Measurements from ENCODE around the gene ZNF697. TPM values are rescaled to one million over a fixed set of nuclear protein-coding genes. Genes with fewer than 3 reads are reported as not detected.

ZNF697 gene
- total RNA-seq, 2 donors from 2014 or later, result 12.0 to 14.8 TPM

DNA sequence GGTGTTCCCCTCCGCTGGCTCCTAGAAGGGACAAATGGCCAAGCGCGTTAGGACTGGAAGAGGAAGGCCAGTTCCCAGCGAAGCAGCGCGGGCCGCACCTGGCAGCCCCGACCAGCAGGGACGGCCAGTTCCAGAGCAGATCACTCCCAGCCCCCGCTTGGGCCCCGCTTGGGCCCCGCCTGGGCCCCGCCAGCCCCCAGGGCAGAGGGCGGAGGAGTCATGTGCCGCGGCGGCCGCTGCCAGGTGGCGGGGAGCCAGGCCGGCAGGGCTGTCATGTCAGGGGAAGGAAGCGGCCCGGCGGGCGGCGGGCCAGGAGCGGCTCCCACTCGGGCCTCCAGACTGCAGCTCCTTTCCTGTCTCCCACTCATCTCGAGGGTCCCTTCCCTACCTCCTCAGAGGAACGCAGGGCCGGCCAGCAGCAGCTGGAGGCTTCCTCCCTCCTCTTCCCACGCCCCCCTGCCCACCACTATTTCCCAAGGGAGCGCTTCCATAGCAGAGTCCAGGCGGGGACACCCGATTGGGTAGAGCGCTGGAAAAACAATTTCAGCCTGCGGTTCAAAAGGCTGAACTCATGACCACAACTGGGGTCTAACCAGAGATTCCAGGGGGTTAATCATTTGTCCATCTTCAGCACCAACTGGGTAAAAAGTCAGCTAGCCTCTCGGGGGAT is 16.5 kb downstream of the ZNF697 start:
- Histone ChIP-seq H3K9ac (ENCODE audit: extremely low read depth, low read length, poor library complexity, severe bottlenecking) (no peak overlapping the region), H3K4me3 (ENCODE audit: low read length) (no peak overlapping the region), H3K9me3 (ENCODE audit: control insufficient read depth, low read length) (no peaks in the 10 kb centered on the region), H3K36me3 (ENCODE audit: control insufficient read depth, insufficient read depth, low read length) (peaks cover 22% of the 10 kb centered on the region), H3K27ac (ENCODE audit: low read depth, low read length) (no peak overlapping the region), H3K4me1 (ENCODE audit: control insufficient read depth, insufficient read depth, low read length) (no peaks in the 10 kb centered on the region), H3K27me3 (ENCODE audit: control insufficient read depth, insufficient read depth, low read length, poor library complexity, severe bottlenecking) (no peaks in the 10 kb centered on the region)
- Mint-ChIP-seq H3K4me3 (no peak overlapping the region), H3K27ac (no peak overlapping the region), H3K4me1 (peaks cover 10% of the 10 kb centered on the region), H3K9me3 (no peaks in the 10 kb centered on the region), H3K36me3 (ENCODE audit: low read depth) (peaks cover 11% of the 10 kb centered on the region), H3K27me3 (ENCODE audit: insufficient read depth) (no peaks in the 10 kb centered on the region)
- peak; percentile 74 for DNase-seq
- 90 to 93% methylated on average over 24 to 37 of the region's 37 CpGs for WGBS, 2 experiments (ENCODE audit: insufficient coverage in 1 of 2, insufficient read length in 1 of 2)
- TF ChIP-seq, protein P1, sequence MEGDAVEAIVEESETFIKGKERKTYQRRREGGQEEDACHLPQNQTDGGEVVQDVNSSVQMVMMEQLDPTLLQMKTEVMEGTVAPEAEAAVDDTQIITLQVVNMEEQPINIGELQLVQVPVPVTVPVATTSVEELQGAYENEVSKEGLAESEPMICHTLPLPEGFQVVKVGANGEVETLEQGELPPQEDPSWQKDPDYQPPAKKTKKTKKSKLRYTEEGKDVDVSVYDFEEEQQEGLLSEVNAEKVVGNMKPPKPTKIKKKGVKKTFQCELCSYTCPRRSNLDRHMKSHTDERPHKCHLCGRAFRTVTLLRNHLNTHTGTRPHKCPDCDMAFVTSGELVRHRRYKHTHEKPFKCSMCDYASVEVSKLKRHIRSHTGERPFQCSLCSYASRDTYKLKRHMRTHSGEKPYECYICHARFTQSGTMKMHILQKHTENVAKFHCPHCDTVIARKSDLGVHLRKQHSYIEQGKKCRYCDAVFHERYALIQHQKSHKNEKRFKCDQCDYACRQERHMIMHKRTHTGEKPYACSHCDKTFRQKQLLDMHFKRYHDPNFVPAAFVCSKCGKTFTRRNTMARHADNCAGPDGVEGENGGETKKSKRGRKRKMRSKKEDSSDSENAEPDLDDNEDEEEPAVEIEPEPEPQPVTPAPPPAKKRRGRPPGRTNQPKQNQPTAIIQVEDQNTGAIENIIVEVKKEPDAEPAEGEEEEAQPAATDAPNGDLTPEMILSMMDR (conservative IDR thresholded peaks at IDR 0.05), result peak; percentile 12

- H3K4me1 Mint-ChIP-seq, result peaks cover 10% of the 10 kb centered on the region
- H3K36me3 Mint-ChIP-seq (ENCODE audit: low read depth), result peaks cover 15% of the 10 kb centered on the region
- no peak for DNase-seq
- no peaks in the 10 kb centered on the region for H3K9me3 ChIP-seq (ENCODE audit: control insufficient read depth, low read length)
- no peaks in the 10 kb centered on the region for H3K27me3 ChIP-seq (ENCODE audit: control insufficient read depth, insufficient read depth, low read length, poor library complexity, severe bottlenecking)
- no peak overlapping the region for H3K27ac Mint-ChIP-seq
- no peaks in the 10 kb centered on the region for H3K9me3 Mint-ChIP-seq
- H3K4me3 ChIP-seq (ENCODE audit: low read length), result no peak overlapping the region
- H3K4me3 Mint-ChIP-seq, result no peak overlapping the region
- H3K9ac ChIP-seq (ENCODE audit: extremely low read depth, low read length, poor library complexity, severe bottlenecking), result no peak overlapping the region
- WGBS, 2 experiments (ENCODE audit: insufficient coverage in 1 of 2, insufficient read length in 1 of 2), result 94 to 95% methylated on average over 16 to 17 of the region's 17 CpGs
- H3K27ac ChIP-seq (ENCODE audit: low read depth, low read length), result no peak overlapping the region
- TF ChIP-seq, protein P1 (conservative IDR thresholded peaks at IDR 0.05), result no peak
- H3K27me3 Mint-ChIP-seq (ENCODE audit: insufficient read depth), result no peaks in the 10 kb centered on the region
- H3K4me1 ChIP-seq (ENCODE audit: control insufficient read depth, insufficient read depth, low read length), result no peaks in the 10 kb centered on the region
- peaks cover 22% of the 10 kb centered on the region for H3K36me3 ChIP-seq (ENCODE audit: control insufficient read depth, insufficient read depth, low read length)
Measured at GRCh38 chr1:119631086-119631432, 17.0 kb downstream of the ZNF697 start.

GRCh38 chr1:119626841-119627240 is 21.2 kb downstream of the ZNF697 start:
- peaks cover 25% of the 10 kb centered on the region for H3K36me3 ChIP-seq (ENCODE audit: control insufficient read depth, insufficient read depth, low read length)
- peaks cover 46% of the 10 kb centered on the region for H3K36me3 Mint-ChIP-seq (ENCODE audit: low read depth)
- H3K9me3 ChIP-seq (ENCODE audit: control insufficient read depth, low read length), result no peaks in the 10 kb centered on the region
- H3K9me3 Mint-ChIP-seq, result peaks cover 3% of the 10 kb centered on the region
- no peaks in the 10 kb centered on the region for H3K4me1 Mint-ChIP-seq
- no peak for DNase-seq
- H3K27ac Mint-ChIP-seq, result peak overlapping the region; percentile 35
- no peak overlapping the region for H3K4me3 ChIP-seq (ENCODE audit: low read length)
- H3K9ac ChIP-seq (ENCODE audit: extremely low read depth, low read length, poor library complexity, severe bottlenecking), result no peak overlapping the region
- no peak overlapping the region for H3K4me3 Mint-ChIP-seq
- no peaks in the 10 kb centered on the region for H3K4me1 ChIP-seq (ENCODE audit: control insufficient read depth, insufficient read depth, low read length)
- 87 to 91% methylated on average over 3 of the region's 3 CpGs for WGBS, 2 experiments (ENCODE audit: insufficient coverage in 1 of 2, insufficient read length in 1 of 2)
- no peaks in the 10 kb centered on the region for H3K27me3 Mint-ChIP-seq (ENCODE audit: insufficient read depth)
- TF ChIP-seq, protein P1 (conservative IDR thresholded peaks at IDR 0.05), result no peak
- H3K27me3 ChIP-seq (ENCODE audit: control insufficient read depth, insufficient read depth, low read length, poor library complexity, severe bottlenecking), result no peaks in the 10 kb centered on the region
- no peak overlapping the region for H3K27ac ChIP-seq (ENCODE audit: low read depth, low read length)

All from endodermal cell (in vitro differentiated cells).